Measurements from ENCODE around the gene PLXNA1.

- TF ChIP-seq BHLHE40 (IDR thresholded peaks at IDR 0.05; ENCODE audit: borderline replicate concordance): no peak
- TF ChIP-seq CTBP1 (IDR thresholded peaks at IDR 0.05; ENCODE audit: borderline replicate concordance): no peak
- TF ChIP-seq NFRKB (IDR thresholded peaks at IDR 0.05): no peak
- TF ChIP-seq FOXA1 (IDR thresholded peaks at IDR 0.05): no peak
- no peak for TF ChIP-seq SP1 (IDR thresholded peaks at IDR 0.05)
- TF ChIP-seq FOXM1 (IDR thresholded peaks at IDR 0.05; ENCODE audit: borderline replicate concordance): no peak
- no peak for TF ChIP-seq HDGF (IDR thresholded peaks at IDR 0.05; ENCODE audit: borderline replicate concordance)
- no peak for TF ChIP-seq TARDBP (IDR thresholded peaks at IDR 0.05)
These were observed 39.9 kb downstream of the PLXNA1 start for GRCh38 chr3:127022849-127023248.
